PC-3 (cell line): ENCODE measurements around the gene TMC1. TPM values are rescaled to one million over a fixed set of nuclear protein-coding genes. Genes with fewer than 3 reads are reported as not detected.
"Not testable (repeated sequence)": the region's sequence is repeated elsewhere in the genome, so short reads cannot be mapped to it uniquely, and the experiment has no call there.

Source experiments
- ATAC-seq: fragments of 200-7000 bp; cut with Tn5 transposase; 2 replicates; pipeline ENCODE4 v1.9.1; 2020; ENCODE audit warnings: mild to moderate bottlenecking, moderate library complexity
- BruUV-seq: library from RNA; stranded (reverse); fragments of 400-500 nt; replicated peaks from 2 replicates; lab custom pipeline; 2021; lab: Mats Ljungman, UMichigan
- CTCF ChIA-PET: fragments of 300-600 bp; sonication (Branson Sonifier 250); formaldehyde crosslinking; loops from one replicate; lab custom pipeline; 2022; ENCODE audit warnings: antibody characterized with exemption; lab: Charles Lee
- POLR2A ChIA-PET: fragments of 300-600 bp; sonication (Branson Sonifier 250); formaldehyde crosslinking; loops from one replicate; lab custom pipeline; 2022; ENCODE audit warnings: antibody characterized with exemption; ENCODE audit not compliant: unreplicated experiment; lab: Charles Lee
- DNase-seq: peaks from one replicate; pipeline ENCODE4 v3.0.0-alpha.2; 2015
- H2AFZ ChIP-seq: fragments of 300-600 bp; sonication (generic); 2 replicates; pipeline ENCODE4 v1.6.0; 2016; ENCODE audit warnings: antibody characterized with exemption, low read length
- H3F3A ChIP-seq: fragments of 300-600 bp; sonication (generic); one replicate; pipeline ENCODE4 v1.6.0; 2017; ENCODE audit warnings: antibody characterized with exemption, low read length, control low read depth, mild to moderate bottlenecking; ENCODE audit not compliant: unreplicated experiment
- H3K27ac ChIP-seq: fragments of 300-600 bp; sonication (generic); 2 replicates; pipeline ENCODE4 v1.5.1; 2016; ENCODE audit warnings: mild to moderate bottlenecking, low read length
- H3K27me3 ChIP-seq: fragments of 300-600 bp; sonication (generic); 2 replicates; pipeline ENCODE4 v1.6.1; 2016; ENCODE audit warnings: low read length, mixed read lengths
- H3K36me3 ChIP-seq: fragments of 300-600 bp; sonication (generic); 2 replicates; pipeline ENCODE4 v1.6.1; 2016; ENCODE audit warnings: low read depth, mixed run types, low read length, mixed read lengths
- H3K4me1 ChIP-seq: fragments of 300-600 bp; sonication (generic); 2 replicates; pipeline ENCODE4 v1.5.1; 2016; ENCODE audit warnings: low read length; ENCODE audit not compliant: insufficient read depth
- H3K4me2 ChIP-seq: fragments of 300-600 bp; sonication (generic); 2 replicates; pipeline ENCODE4 v1.6.0; 2016; ENCODE audit warnings: low read length
- H3K4me3 ChIP-seq: fragments of 300-600 bp; sonication (generic); 2 replicates; pipeline ENCODE4 v1.5.1; 2016; ENCODE audit warnings: mild to moderate bottlenecking, low read length, mixed read lengths
- H3K79me2 ChIP-seq: fragments of 300-600 bp; sonication (generic); 2 replicates; pipeline ENCODE4 v1.6.1; 2017; ENCODE audit warnings: low read length, mixed read lengths
- H3K9ac ChIP-seq: fragments of 300-600 bp; sonication (generic); 2 replicates; pipeline ENCODE4 v1.6.0; 2016; ENCODE audit warnings: mild to moderate bottlenecking, low read length
- H3K9me2 ChIP-seq: fragments of 300-600 bp; sonication (generic); replicated peaks from 2 replicates; pipeline ENCODE4 v1.6.1; 2016; ENCODE audit warnings: mixed run types, low read length, mixed read lengths
- H3K9me3 ChIP-seq: fragments of 300-600 bp; sonication (generic); 2 replicates; pipeline ENCODE4 v1.6.1; 2016; ENCODE audit warnings: low read length, mixed read lengths
- H4K20me1 ChIP-seq: fragments of 300-600 bp; sonication (generic); 2 replicates; pipeline ENCODE4 v1.6.1; 2016; ENCODE audit warnings: low read length, mixed read lengths
- EZH2 ChIP-seq: fragments of 300-600 bp; sonication (generic); IDR thresholded peaks from one replicate; pipeline ENCODE4 v1.6.1; 2017; ENCODE audit warnings: antibody characterized with exemption, mild to moderate bottlenecking, low read length; ENCODE audit not compliant: unreplicated experiment
- EZH2phosphoT487 ChIP-seq: fragments of 300-600 bp; sonication (generic); IDR thresholded peaks from 2 replicates; pipeline ENCODE4 v1.6.1; 2018; ENCODE audit warnings: mild to moderate bottlenecking, antibody characterized with exemption, low read length, borderline replicate concordance
- intact Hi-C: fragments of 100-400 bp; cut with micrococcal nuclease; formaldehyde crosslinking; loops from 2 replicates; pipeline ENCODE4 v1.9.0; 2023
- total RNA-seq: library from RNA; depleted of rRNA; stranded (reverse); fragments of >200 nt; gene quantifications from 2 replicates; pipeline ENCODE4 v1.2.3, GENCODE V29; 2014
- TF ChIP-seq, protein P1 (sequence below): fragments of 300-600 bp; sonication (generic); conservative IDR thresholded peaks from 2 replicates; pipeline ENCODE4 v1.5.1; 2017; ENCODE audit warnings: antibody characterized with exemption, low read depth, mild to moderate bottlenecking, low read length

TMC1 gene
- total RNA-seq, 1 experiment from 2014 or later = 0.15 TPM

DNA sequence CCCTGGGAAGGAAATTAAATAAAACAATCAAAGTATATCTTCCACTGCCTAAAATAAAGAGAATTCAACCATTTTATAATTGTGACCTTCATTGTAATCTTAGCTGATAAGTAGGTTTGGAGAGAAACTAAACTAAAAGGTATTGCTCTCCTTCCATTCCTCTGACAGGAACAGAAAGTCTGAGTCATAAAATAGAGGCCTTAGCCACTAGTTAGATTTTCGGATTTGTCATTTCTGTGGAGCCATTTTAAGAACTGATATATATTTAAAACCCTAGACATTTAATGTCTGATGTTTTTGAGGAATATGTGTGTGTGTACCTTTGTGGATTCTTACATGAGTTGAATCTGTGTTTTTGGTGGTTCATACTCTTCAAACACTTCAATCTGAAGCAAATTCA is 11.8 kb upstream of the TMC1 start:
- Histone ChIP-seq H2AFZ (peak overlapping the region; percentile 62), H3F3A (no peaks in the 10 kb centered on the region), H3K36me3 (no peaks in the 10 kb centered on the region), H3K9me2 (no peaks in the 10 kb centered on the region), H3K27ac (peak overlapping the region; percentile 58), H3K79me2 (no peaks in the 10 kb centered on the region), H3K9ac (0 out of 2 replicates have a peak overlapping the region, but pooled peaks have one; percentile 10), H3K4me2 (peak overlapping the region; percentile 19), H4K20me1 (no peaks in the 10 kb centered on the region), H3K9me3 (no peaks in the 10 kb centered on the region), H3K27me3 (no peaks in the 10 kb centered on the region), H3K4me1 (peaks cover 19% of the 10 kb centered on the region), H3K4me3 (no peak overlapping the region)
- ChIA-PET CTCF (interaction anchor here (0.5 kb wide), 1 partner anchor 312 kb away, joined by 4 read pairs; no protein-coding TSS in a partner anchor), POLR2A (interaction anchor here (0.5 kb wide), 1 partner anchor 9 kb away, joined by 3 read pairs; no protein-coding TSS in a partner anchor)
- no TSS peak for BruUV-seq
- TF ChIP-seq, protein P1, sequence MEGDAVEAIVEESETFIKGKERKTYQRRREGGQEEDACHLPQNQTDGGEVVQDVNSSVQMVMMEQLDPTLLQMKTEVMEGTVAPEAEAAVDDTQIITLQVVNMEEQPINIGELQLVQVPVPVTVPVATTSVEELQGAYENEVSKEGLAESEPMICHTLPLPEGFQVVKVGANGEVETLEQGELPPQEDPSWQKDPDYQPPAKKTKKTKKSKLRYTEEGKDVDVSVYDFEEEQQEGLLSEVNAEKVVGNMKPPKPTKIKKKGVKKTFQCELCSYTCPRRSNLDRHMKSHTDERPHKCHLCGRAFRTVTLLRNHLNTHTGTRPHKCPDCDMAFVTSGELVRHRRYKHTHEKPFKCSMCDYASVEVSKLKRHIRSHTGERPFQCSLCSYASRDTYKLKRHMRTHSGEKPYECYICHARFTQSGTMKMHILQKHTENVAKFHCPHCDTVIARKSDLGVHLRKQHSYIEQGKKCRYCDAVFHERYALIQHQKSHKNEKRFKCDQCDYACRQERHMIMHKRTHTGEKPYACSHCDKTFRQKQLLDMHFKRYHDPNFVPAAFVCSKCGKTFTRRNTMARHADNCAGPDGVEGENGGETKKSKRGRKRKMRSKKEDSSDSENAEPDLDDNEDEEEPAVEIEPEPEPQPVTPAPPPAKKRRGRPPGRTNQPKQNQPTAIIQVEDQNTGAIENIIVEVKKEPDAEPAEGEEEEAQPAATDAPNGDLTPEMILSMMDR = no peak
- TF ChIP-seq EZH2phosphoT487 (no peak), EZH2 (no peak)
- peak; percentile 44 for DNase-seq
- intact Hi-C loops = loop anchor here (5.0 kb wide), 1 partner anchor 32 kb away; no protein-coding TSS in a partner anchor
- peak; percentile 51 for ATAC-seq

DNA sequence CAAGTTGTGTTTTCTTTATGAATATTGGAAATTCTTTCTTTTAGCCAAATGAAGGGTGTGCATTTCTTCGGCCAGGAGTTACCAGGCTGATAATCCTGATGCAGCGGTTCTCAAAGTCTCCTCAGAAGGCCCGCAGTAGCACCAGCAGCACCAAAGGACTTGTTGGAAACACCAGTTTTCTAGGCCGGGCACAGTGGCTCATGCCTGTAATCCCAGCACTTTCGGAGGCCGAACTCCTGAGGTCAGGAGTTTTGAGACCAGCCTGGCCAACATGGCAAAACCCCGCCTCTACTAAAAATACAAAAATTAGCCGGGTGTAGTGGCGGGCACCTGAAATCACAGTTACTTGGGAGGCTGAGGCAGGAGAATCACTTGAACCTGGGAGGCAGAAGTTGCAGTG is 397 bp upstream of the TMC1 start:
- H3K27me3 ChIP-seq, H3K9ac ChIP-seq, H3K4me3 ChIP-seq, BruUV-seq, ATAC-seq, H4K20me1 ChIP-seq, H3K79me2 ChIP-seq, intact Hi-C loops, H3F3A ChIP-seq, H3K27ac ChIP-seq, CTCF ChIA-PET, POLR2A ChIA-PET, H2AFZ ChIP-seq, H3K4me2 ChIP-seq, H3K9me3 ChIP-seq, H3K36me3 ChIP-seq, DNase-seq, H3K9me2 ChIP-seq: not testable (repeated sequence)
- H3K4me1 ChIP-seq = peaks cover 19% of the 10 kb centered on the region

DNA sequence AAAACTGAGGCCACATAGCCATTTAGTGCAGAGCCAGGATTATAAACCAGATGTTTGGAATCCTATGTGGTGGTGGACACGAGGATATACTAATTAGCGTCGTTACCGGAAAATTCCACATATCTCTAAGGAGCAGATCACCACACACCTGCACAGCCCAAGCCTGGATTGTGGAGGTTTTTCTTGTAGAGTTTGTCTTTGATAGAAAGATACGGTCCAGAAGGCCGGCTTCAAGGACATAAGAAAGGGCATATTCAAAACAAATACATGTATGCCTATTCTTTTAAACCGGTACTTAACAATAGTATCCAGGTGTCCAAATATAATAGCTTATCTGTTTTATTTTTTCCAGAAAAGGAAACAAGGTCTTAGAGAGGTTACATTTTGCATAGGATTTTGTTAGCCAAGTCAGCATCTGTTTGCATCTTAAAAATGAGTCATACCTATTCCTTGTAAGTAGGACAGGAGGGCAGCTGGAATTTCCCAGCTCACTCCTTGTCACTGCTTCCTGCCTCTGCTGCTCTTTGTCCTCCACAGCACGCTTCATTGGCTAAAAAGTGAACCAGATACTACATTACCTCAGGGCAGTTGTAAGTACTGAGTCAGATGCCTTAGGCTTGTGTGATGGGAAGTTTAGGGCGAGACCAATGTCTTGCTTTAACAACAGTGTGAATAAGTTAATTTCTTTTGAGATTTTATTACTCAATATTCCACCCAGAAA is 3.6 kb downstream of the TMC1 start:
- no peaks in the 10 kb centered on the region for H3K9me3 ChIP-seq
- peaks cover 4% of the 10 kb centered on the region for H3F3A ChIP-seq
- peak overlapping the region; percentile 58 for H3K9ac ChIP-seq
- peak overlapping the region; percentile 63 for H3K4me2 ChIP-seq
- no peaks in the 10 kb centered on the region for H3K79me2 ChIP-seq
- intact Hi-C loops = loop anchor here (1.0 to 5.0 kb wide), 6 partner anchors 48 to 627 kb away; partner anchors contain the start of genes ANXA1 and ZFAND5
- no peaks in the 10 kb centered on the region for H3K27me3 ChIP-seq
- no peaks in the 10 kb centered on the region for H3K36me3 ChIP-seq
- ChIA-PET CTCF (no interaction called here), POLR2A (interaction anchor here (0.6 to 1.3 kb wide), 2 partner anchors 53 to 162 kb away, joined by 4 to 8 read pairs; no protein-coding TSS in a partner anchor)
- BruUV-seq = no TSS peak
- peak overlapping the region; percentile 94 for H3K27ac ChIP-seq
- no peaks in the 10 kb centered on the region for H4K20me1 ChIP-seq
- TF ChIP-seq EZH2 (no peak), EZH2phosphoT487 (no peak)
- TF ChIP-seq, protein P1 = no peak
- DNase-seq = peak; percentile 94
- H3K9me2 ChIP-seq = no peaks in the 10 kb centered on the region
- H3K4me1 ChIP-seq = peaks cover 39% of the 10 kb centered on the region
- peak overlapping the region; percentile 17; the same call in 1 of the 2 replicates for H3K4me3 ChIP-seq
- no peak overlapping the region for H2AFZ ChIP-seq
- ATAC-seq = peak; percentile 85
